Renal cortical epithelial cell (primary cell): ENCODE measurements around the gene CCDC194. TPM values are rescaled to one million over a fixed set of nuclear protein-coding genes. Genes with fewer than 3 reads are reported as not detected.

Source experiments
- total RNA-seq: library from RNA; depleted of rRNA; stranded (reverse); fragments of >200 nt; gene quantifications from 2 replicates; pipeline ENCODE4 v1.2.3, GENCODE V29; 2014

The CCDC194 gene
- total RNA-seq, 1 donor from 2014 or later, result 0.20 TPM

Other genes with a start within 250 kb of the CCDC194 start
- gene USE1, start 178.8 kb downstream of the CCDC194 start, total RNA-seq, result 19.6 and 22.3 TPM in 2 replicates
- 4.5 TPM in 1 of 2 replicates, not detected in the other for gene OCEL1, start 168.0 kb downstream of the CCDC194 start, total RNA-seq
- 75.7 and 118 TPM in 2 replicates for gene NR2F6, start 148.3 kb downstream of the CCDC194 start, total RNA-seq
- 0.20 TPM in 1 of 2 replicates, not detected in the other for gene USHBP1, start 129.5 kb downstream of the CCDC194 start, total RNA-seq
- 75.3 and 119 TPM in 2 replicates for gene BABAM1, start 126.8 kb downstream of the CCDC194 start, total RNA-seq
- 0.52 and 1.1 TPM in 2 replicates for gene ANKLE1, start 112.3 kb downstream of the CCDC194 start, total RNA-seq
- gene ABHD8, start 90.8 kb downstream of the CCDC194 start, total RNA-seq, result 11.8 and 19.4 TPM in 2 replicates
- 54.2 and 57.8 TPM in 2 replicates for gene MRPL34, start 88.3 kb downstream of the CCDC194 start, total RNA-seq
- 30.3 and 36.3 TPM in 2 replicates for gene DDA1, start 84.6 kb downstream of the CCDC194 start, total RNA-seq
- 5.9 and 10.3 TPM in 2 replicates for gene ANO8, start 59.3 kb downstream of the CCDC194 start, total RNA-seq
- 19.6 and 22.4 TPM in 2 replicates for gene GTPBP3, start 56.6 kb downstream of the CCDC194 start, total RNA-seq
- 0.10 and 0.52 TPM in 2 replicates for gene PLVAP, start 16.9 kb downstream of the CCDC194 start, total RNA-seq
- 101 and 183 TPM in 2 replicates for gene BST2, start 11.4 kb upstream of the CCDC194 start, total RNA-seq
- 47.0 and 70.2 TPM in 2 replicates for gene MVB12A, start 25.9 kb upstream of the CCDC194 start, total RNA-seq
- 0.30 TPM in 1 of 2 replicates, not detected in the other for gene TMEM221, start 54.5 kb upstream of the CCDC194 start, total RNA-seq
- gene NXNL1, start 66.7 kb upstream of the CCDC194 start, total RNA-seq, result not detected in 2 replicates
- gene SLC27A1, start 76.3 kb upstream of the CCDC194 start, total RNA-seq, result 10.1 and 19.4 TPM in 2 replicates
- 53.2 and 63.9 TPM in 2 replicates for gene PGLS, start 117.5 kb upstream of the CCDC194 start, total RNA-seq
- gene COLGALT1, start 161.5 kb upstream of the CCDC194 start, total RNA-seq, result 53.9 and 75.0 TPM in 2 replicates